Renal cortex interstitium (tissue), 11 donors: ENCODE measurements around the gene PAPOLG. TPM values are rescaled to one million over a fixed set of nuclear protein-coding genes. Genes with fewer than 3 reads are reported as not detected.
"Not testable (repeated sequence)": the region's sequence is repeated elsewhere in the genome, so short reads cannot be mapped to it uniquely, and the experiment has no call there.

Experiments used
- DNase-seq, 11 donors: peaks; one replicate each; pipeline ENCODE4 v3.0.0-alpha.2; 2013; ENCODE audit warnings: low read depth in 9 of 11, low spot score in 4 of 11; ENCODE audit errors: extremely low read depth in 1 of 11
- polyA plus RNA-seq, 3 donors: library from polyadenylated mRNA; unstranded; fragments of 120-200 nt; gene quantifications; one replicate each; pipeline ENCODE4 v1.2.1, GENCODE V29; 2013; ENCODE audit not compliant: insufficient read length in 3 of 3

The PAPOLG gene
- polyA plus RNA-seq, 3 donors, result 20.5 to 25.6 (median 23.0) TPM

DNA sequence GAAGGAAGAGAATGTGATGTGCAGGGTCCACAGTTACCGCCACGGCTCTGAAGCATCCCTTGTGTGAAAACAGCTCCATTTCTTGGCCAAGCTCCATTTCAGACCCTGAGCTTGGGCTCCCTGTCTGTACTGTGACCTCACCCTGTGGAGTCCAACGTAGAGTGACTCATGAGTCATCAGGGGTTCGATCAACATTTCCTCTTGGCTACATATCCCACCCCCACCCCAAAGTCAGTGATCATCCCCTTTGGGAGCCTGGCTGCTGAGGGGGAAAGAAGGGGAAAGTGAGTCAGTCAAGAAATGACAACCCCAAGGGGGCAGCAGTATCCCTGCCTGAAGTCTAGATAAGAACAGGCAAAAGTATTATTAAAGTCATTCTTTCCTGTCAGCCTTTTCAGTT is 62.2 kb downstream of the PAPOLG start:
- no peak for DNase-seq

DNA sequence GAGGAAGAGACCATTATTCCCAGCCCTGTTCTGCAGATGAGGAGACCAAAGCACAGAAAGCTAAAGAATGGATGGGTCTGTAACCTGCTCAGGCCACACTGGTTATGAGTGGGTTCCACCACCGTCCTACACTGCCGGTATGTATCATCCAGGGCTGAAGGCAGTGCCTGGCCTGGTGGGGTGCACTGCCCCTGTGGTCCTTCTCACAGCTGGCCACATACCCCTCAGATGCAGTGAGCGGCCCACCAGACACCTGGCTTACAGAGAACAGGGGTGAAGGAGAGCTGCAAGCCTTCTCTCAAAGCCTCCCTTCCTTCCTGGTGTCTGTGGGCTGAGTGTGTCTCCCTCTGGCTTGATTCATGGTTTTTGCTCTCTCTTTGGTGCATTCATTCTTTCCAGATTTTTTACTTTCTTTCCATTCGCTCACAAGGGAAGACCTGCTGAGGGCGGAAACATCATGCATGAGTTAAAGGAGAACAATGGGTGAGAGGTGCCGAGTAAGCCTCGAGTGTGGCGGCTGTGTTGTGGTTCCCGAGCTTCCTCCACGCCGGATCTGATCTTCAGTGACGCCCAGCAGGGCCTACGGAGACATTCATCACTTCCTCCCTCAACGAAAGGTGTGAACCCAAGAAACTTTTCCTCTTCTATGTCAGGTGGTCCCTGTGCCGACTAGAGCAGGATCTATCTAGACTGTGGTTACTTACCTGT is 63.2 kb downstream of the PAPOLG start:
- no peak for DNase-seq

DNA sequence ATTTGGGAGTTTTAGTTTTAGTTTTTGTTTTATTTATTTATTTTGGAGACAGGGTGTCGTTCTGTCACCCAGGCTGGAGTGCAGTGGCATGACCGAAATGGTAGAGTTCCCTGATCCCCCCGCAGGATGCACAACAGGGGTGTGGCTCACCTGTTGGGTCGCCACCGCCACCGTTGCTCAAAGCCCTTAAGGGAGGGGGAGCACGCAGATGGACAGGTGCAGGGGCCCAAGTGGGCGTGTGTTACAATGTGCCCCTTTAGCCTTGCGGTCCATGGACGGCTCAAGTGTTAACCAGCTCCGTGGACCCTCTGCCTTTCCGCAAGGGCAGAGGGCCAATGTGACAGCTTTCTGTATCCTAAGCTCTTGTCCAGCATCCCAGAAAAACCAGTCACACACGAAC is 63.9 kb downstream of the PAPOLG start:
- DNase-seq, result no peak

DNA sequence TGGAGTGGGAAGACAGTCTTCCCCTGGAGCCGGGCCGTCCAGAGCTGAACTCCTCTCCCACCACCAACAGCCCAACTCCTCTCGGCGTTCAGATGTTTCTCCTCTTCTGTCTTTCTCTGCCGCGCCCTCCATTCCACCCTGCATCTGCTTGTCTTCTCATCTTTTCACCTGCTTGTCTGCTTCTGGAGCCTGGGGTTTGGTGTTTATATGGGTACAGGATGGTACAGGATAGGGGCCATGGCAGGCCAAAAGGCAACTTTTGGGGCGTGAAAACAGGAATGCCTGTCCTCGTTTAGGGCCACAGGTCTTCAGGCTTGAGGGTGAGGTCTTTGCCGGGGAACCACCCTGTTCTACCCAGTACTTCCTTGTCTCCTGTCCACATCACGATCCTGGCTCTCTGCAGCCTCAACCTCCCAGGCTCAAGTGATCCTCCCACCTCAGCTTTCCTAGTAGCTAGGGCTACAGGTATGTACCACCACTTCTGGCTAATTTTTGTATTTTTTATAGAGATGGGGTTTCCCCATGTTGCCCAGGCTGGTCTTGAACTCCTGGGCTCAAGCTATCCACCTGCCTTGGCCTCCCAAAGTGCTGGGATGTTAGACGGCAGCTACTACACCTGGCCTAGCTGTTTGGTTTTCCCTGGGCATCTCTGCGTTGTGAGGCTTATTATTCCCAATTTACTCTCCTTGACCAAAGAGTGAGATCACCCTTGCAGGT is 64.5 kb downstream of the PAPOLG start:
- no peak for DNase-seq

DNA sequence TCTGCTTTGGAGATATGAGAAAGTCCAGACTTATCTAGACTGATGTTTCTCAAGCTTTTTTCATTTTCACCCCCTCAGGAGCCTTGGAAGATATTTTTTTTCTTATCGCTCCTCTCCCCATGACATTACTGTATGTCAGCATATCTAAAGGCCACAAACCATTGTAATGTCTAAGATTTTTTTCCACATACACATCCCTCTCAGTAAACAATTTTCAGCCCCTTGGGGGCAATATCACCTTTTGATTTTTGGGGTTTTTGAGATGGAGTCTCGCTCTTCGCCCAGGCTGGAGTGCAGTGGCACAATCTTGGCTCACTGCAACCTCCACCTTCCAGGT is 65.0 kb downstream of the PAPOLG start:
- no peak for DNase-seq

DNA sequence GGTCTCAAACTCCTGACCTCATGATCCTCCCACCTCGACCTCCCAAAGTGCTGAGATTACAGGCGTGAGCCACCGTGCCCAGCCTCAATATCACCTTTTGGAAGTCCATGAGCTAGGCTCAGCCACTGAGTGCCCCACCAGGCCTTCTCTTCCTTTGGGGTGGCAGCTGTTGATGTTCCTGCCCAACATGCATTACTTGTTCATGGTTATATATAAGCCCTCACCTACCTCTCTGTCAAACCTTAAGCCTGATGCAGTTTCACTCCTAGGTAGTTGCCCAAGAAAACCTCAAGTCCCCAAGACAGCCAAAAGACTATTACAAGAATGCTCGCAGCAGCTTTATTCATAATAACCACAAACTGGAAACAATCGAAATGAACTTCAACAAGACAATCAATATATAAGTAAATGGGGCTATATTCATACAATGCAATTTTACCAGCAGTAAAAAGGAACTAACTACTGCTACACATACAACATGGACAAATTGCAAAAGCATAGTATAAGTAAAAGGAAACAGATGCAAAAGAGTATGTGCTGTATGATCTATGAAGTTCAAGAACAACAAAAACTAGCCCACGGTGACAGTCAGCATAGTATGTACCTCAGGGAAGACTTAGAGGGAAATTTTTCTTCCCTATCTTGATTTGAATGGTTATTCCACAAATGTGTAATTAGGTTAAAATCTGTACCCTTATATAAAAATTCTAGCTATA is 65.7 kb downstream of the PAPOLG start:
- no peak for DNase-seq

DNA sequence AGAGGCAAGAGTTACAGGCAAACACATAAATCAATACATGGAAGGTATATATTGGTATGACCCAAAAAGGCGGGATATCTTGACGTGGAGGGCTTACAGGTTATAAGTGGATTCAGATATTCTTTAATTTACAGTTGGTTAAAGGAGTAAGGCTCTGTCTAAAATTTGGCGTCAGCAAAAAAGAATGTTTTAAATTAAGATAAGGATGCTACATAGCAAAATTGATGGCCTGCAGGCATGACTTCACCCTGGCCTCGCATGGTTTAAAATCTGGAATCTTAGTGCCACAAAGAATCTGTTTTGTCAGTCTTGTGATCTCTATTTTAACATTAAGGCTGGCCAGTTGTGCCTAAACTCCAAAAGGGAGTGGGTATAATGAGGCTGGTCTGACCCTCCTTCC is 66.9 kb downstream of the PAPOLG start:
- no peak for DNase-seq

DNA sequence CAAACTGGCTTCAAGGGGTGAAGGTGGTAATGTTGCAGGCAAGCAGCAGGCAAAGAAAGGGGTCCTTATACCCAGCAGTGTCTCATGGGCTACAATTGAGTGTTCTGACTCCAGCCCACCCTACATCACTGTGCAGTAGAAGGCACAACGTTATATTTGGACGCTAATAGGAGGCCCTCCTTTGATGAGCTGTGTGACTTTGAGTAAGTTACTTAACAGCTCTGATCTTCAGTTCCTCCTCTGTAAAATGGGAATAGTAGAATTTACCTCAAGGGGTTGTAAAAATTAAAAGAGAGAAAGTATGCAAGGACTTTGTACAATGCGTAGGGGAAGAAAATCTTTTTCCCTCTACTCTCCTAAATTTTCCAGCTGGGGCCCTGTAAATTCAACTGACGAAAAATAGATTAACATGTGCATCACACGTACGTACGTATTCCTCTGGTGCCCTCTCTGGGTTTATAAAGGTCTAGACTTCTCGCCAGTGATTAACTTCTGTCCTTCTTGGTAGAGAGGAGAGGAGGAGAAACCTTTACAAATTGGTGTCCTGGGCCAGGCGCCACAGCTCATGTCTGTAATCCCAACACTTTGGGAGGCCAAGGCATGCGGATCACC is 67.7 kb downstream of the PAPOLG start:
- DNase-seq, result no peak

DNA sequence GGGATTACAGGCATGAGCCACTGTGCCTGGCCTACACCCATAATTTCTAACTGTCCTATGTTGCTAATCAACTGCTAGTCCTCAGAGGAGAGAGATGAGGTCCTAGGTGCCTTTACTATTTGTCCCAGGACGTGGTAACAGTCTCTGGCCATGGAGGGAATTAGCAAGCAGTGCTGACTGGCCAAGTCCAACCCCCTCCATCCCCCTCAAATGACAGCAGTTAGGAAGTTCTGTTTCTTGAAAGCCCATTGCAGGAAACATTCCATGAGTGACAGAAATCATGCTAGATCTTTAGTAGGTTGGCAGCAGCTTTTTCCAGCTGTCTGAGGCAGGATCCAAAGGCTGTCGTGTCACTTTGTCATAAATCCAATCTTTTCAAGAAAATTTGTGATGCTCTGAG is 69.6 kb downstream of the PAPOLG start:
- no peak for DNase-seq

DNA sequence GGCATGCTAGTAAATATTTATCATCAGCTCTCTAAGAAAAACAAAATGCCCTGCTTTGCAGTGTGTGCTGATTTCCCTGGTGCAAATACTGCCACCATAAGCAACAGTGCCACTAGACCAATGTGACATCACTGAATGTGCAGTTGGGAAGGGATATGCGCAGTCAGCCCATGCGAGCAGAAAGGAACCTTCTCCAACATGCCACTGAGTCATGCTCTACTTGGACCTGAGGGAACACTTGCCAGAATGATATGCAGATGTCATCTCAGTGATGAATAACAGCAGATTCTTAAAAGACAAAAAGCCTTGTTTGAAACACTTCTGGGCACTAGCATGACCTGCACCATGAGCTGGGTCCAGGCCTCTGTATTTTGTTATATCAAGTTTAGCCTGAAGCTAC is 70.0 kb downstream of the PAPOLG start:
- no peak for DNase-seq

DNA sequence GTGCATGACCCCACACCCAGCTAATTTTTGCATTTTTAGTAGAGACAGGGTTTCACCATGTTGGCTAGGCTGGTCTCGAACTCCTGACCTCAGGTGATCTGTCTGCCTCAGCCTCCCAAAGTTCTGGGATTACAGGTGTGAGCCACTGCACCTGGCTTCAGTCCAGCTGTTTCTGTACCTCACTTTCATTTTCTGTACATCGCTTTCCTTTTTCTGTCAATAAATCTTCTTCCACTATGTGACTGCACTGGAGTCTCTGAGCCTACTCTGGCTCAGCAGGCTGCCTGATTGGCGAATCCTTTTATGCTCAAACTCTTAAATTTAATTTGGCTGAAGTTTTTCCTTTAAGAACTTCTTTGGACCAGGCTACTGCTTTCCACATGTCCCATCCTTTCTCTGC is 70.8 kb downstream of the PAPOLG start:
- DNase-seq, result not testable (repeated sequence)

DNA sequence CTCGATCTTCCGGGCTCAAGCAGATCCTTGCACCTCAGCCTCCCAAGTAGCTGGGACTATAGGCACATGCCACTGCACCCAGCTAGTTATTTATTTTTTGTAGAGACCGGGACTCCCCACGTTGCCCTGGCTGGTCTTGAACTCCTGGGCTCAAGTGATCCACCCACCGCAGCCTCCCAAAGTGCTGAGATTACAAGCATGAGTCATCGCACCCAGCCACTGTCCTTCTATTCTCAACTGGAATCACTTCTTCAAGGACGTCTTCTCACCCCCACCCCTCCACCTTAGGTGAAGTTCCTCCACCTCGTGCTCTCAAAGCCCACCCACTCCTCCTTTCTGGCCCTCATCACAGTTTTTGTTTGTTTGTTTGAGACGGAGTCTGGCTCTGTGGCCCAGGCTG is 71.3 kb downstream of the PAPOLG start:
- no peak for DNase-seq

DNA sequence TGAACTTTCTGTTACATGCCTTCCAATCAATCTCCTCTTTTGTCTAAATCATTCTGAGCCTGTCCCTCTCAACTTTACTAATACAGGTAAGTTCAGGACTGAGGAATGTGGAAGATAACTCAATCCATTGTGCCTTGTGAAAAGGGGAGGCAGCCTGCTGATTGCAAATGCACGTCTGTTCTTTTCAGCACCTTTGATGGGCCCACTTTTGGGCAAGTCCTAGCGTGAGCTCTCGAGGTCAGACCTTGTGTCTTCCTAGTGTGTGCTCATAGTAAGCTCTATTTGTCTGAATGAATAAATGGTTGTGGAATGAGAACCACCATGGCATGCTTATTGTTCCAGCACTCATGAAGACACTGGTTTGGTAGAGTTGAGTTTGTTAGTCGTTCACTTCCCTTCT is 74.9 kb downstream of the PAPOLG start:
- DNase-seq, result no peak

DNA sequence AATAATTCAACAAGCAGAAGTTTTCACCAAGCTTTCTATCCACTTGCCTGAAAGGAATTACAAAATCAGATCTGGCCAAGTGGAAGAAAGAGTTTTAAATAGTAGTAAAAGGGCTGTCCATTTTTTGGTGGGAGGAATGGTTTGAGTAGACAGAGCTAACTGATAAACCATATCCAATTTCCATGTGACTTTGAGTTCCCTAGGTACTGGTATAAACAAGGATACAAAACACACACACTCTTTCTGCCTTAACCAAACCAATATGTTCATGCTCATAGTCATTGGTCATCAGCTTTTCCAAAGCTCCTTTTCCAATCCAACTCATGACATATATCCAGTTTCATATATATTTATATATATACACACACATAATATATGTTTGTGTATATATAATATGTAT is 75.9 kb downstream of the PAPOLG start:
- no peak for DNase-seq

DNA sequence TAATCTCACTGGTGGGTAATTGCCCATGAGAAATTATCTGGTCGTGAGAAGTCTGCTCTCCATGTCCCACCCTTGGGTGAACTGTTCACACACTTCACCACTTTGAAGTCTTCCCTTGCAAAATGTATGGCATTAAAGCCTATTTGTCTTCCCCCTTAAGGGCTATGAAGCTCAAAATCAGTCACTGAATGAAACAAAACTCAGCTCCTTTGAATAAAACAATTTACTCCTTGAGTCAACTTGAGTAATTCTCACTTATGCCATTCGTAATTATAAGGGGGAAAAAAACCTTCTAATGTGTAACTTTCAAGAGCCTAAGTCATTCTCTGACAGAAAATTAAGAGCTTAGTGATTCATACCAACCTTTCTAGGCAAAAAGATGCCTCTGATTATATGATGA is 76.6 kb downstream of the PAPOLG start:
- DNase-seq, result no peak

DNA sequence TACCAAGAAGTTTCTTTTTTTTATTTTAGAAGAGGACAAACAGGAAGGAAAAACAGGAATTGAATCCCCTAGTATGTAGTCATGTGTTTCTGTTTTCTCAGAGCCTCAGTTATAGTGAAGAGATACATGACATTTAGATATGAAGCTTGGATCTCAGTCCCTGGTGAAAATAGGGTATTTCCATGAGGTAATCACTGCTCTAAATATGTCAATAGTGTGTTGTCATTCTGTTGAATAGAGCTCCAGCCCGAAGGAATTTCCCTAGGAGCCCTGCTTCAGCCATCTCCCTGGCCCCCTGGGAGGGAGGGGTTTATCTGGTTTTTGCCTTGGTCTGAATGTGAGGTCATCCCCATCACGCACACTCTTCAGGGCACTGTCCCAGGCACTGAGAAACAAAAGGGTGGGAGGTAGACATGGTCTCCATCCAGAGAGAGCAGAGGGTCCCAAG is 78.2 kb downstream of the PAPOLG start:
- no peak for DNase-seq

DNA sequence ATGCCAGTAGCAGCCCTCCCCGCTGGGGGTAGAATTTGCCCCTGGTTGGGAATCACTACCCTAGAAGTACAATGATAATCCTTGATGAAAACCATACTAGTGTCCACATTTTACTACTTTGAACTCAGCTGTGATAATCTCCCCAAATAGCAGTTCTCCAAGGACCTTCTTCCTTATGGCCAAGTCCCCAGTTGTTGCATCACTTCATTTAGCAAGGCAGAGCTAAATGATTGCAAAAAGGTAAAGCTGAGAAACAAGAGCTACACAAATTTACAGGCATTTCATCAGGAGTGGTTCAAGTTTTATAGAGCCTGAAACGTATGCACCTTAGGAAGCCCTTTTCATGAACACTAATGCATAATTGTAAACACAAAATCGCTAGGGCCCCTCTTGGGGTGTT is 80.4 kb downstream of the PAPOLG start:
- no peak for DNase-seq

DNA sequence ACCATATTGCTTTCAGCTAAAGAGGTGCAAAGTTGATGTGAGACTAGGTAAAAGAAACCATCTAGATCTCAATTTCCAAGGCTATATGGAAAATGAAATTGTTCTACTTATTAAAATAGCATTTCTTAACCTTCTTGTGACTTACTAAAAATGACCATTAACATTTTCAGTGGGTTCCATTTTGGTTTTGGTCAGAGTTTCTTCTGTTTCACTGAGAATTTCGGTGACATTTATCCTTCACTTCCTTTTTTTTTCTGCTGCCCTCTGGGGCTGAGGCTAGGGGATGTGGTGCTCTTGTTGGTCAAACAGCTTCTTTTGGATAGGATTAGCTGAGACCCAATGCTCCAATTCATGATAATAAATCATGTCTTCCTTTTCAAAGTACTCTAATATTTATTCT is 81.1 kb downstream of the PAPOLG start:
- DNase-seq, result no peak

DNA sequence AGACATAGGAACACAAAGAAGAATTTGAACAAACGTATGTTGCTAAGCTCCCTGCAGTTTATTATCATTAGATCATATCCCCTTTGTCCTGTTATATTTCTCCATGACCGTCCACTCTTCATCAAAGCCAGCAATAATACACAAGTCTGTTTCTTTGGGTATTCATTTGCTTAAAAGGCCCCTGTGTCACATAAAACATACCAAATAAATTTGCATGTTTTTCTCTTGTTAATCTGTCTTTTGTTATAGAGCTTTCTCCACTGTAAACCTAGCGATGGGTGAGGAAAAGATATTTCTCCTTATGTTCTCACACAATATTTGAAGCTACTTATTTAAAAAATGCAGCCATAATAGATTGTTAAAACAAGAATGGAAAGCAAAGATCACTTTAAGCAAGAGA is 82.4 kb downstream of the PAPOLG start:
- no peak for DNase-seq
